Mammary epithelial cell (primary cell): ENCODE data around the gene HIPK3.

Experiments used
- EZH2 ChIP-seq: IDR thresholded peaks from 2 replicates; pipeline ENCODE4 v1.6.1; 2012; ENCODE audit warnings: low read length, inconsistent platforms, borderline replicate concordance
- TF ChIP-seq, protein P1 (sequence below), 2 donors: IDR thresholded peaks in 1 of 2; conservative IDR thresholded peaks in 1 of 2; 2 replicates each; pipeline ENCODE4 v1.5.1; 2011 to 2012; ENCODE audit warnings: inconsistent platforms in 2 of 2, low read length in 2 of 2, mild to moderate bottlenecking in 2 of 2, control low read depth in 1 of 2, low read depth in 1 of 2; ENCODE audit not compliant: insufficient read depth in 1 of 2; ENCODE audit errors: extremely low read depth in 1 of 2

DNA sequence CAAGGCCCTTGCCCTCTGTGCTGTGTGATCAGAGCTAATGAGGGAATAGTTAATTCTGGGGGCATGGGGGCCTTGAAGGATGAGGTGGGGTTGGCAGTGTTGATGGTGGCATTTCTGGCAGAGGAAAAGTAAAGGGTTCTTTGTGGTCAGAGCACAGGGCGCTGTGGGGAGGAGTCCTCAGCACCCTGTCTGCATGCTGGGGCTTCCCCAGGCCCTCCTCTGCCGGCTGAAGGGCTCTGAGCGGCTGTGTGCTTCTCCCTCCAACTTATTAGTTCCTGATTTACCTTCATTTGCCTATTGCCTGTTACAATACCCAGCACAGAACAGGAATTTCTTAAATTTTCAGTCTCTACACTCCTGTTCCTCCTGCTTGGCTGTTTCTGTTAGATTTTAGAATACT is 122.8 kb downstream of the HIPK3 start:
- no peak for TF ChIP-seq EZH2
- TF ChIP-seq, protein P1, sequence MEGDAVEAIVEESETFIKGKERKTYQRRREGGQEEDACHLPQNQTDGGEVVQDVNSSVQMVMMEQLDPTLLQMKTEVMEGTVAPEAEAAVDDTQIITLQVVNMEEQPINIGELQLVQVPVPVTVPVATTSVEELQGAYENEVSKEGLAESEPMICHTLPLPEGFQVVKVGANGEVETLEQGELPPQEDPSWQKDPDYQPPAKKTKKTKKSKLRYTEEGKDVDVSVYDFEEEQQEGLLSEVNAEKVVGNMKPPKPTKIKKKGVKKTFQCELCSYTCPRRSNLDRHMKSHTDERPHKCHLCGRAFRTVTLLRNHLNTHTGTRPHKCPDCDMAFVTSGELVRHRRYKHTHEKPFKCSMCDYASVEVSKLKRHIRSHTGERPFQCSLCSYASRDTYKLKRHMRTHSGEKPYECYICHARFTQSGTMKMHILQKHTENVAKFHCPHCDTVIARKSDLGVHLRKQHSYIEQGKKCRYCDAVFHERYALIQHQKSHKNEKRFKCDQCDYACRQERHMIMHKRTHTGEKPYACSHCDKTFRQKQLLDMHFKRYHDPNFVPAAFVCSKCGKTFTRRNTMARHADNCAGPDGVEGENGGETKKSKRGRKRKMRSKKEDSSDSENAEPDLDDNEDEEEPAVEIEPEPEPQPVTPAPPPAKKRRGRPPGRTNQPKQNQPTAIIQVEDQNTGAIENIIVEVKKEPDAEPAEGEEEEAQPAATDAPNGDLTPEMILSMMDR (conservative IDR thresholded peaks at IDR 0.05 in 1 of 2, IDR thresholded peaks at IDR 0.05 in 1 of 2; ENCODE audit: extremely low read depth in 1 of 2, insufficient read depth in 1 of 2, low read depth in 1 of 2, low read length in 2 of 2): no peak
